Transverse colon (tissue), 4 donors: ENCODE data around the gene CPAMD8.

Experiments
- EP300 ChIP-seq: sonication (generic); formaldehyde crosslinking; IDR thresholded peaks from one replicate; pipeline ENCODE4 v1.6.1; 2017; ENCODE audit warnings: antibody characterized with exemption, low read depth
- POLR2A ChIP-seq: fragments of 450-650 bp; IDR thresholded peaks from one replicate; pipeline ENCODE4 v1.6.1; 2016; ENCODE audit warnings: antibody characterized with exemption, mild to moderate bottlenecking, moderate library complexity
- POLR2AphosphoS5 ChIP-seq, 3 donors: sonication (generic); formaldehyde crosslinking; IDR thresholded peaks; one replicate each; pipeline ENCODE4 v1.6.1; 2016; ENCODE audit warnings: antibody characterized with exemption in 3 of 3
- TF ChIP-seq, protein P1 (sequence below), 5 experiments: fragments of 200-600 bp in 3 of 5; fragments of 450-650 bp in 2 of 5; sonication (generic) in 3 of 5; IDR thresholded peaks; 1 replicate in 2 of 5; 2 replicates in 3 of 5; pipeline ENCODE4 v1.5.1; 2016 to 2017; ENCODE audit warnings: antibody characterized with exemption in 5 of 5, inconsistent platforms in 3 of 5, mild to moderate bottlenecking in 2 of 5, moderate library complexity in 1 of 5

DNA sequence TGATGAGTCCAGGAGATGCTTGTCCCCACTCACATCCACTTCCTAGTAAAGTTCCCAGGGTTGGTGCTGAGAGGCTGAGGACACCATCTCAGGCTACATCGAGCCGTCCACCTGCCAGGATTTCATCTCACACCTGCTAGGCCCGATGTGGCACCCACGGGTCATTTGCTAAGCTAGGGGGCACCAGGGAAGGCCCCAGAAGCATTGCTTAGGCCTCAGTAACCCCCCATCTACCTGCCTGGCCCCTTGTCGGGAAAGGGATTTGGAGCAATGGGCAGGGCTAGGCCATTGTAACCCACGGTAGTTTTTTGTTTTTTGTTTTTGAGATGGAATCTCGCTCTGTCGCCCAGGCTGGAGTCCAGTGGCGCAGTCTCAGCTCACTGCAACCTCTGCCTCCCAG lies 86.0 kb downstream of the CPAMD8 start:
- TF ChIP-seq POLR2A (no peak), POLR2AphosphoS5 (IDR thresholded peaks at IDR 0.05) (no peak), EP300 (no peak)
- TF ChIP-seq, protein P1, sequence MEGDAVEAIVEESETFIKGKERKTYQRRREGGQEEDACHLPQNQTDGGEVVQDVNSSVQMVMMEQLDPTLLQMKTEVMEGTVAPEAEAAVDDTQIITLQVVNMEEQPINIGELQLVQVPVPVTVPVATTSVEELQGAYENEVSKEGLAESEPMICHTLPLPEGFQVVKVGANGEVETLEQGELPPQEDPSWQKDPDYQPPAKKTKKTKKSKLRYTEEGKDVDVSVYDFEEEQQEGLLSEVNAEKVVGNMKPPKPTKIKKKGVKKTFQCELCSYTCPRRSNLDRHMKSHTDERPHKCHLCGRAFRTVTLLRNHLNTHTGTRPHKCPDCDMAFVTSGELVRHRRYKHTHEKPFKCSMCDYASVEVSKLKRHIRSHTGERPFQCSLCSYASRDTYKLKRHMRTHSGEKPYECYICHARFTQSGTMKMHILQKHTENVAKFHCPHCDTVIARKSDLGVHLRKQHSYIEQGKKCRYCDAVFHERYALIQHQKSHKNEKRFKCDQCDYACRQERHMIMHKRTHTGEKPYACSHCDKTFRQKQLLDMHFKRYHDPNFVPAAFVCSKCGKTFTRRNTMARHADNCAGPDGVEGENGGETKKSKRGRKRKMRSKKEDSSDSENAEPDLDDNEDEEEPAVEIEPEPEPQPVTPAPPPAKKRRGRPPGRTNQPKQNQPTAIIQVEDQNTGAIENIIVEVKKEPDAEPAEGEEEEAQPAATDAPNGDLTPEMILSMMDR (IDR thresholded peaks at IDR 0.05) = no peak
